HG03159 (cell line): ENCODE data around the gene ASB15.

Experiments used
- ATAC-seq: cut with Tn5 transposase; IDR thresholded peaks from one replicate; pipeline ENCODE4 v1.9.1; 2021; ENCODE audit warnings: mild to moderate bottlenecking, moderate library complexity; ENCODE audit not compliant: unreplicated experiment

ASB15 gene

DNA sequence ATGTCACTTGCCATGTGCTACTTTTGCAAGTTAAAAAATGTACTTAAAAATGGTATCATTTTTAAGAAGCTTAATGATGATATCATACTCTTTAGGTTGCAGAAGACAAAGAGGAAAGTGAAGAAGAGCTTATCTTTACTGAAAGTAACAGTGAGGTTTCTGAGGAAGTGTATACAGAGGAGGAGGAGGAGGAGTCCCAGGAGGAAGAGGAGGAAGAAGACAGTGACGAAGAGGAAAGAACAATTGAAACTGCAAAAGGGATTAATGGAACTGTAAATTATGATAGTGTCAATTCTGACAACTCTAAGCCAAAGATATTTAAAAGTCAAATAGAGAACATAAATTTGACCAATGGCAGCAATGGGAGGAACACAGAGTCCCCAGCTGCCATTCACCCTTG, 60.1 kb downstream of the ASB15 start:
- no peak for ATAC-seq

DNA sequence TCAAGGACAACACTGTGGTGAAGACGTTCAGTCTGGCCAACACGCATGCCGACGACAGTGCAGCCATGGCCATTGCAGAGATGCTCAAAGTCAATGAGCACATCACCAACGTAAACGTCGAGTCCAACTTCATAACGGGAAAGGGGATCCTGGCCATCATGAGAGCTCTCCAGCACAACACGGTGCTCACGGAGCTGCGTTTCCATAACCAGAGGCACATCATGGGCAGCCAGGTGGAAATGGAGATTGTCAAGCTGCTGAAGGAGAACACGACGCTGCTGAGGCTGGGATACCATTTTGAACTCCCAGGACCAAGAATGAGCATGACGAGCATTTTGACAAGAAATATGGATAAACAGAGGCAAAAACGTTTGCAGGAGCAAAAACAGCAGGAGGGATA, 60.7 kb downstream of the ASB15 start:
- no peak for ATAC-seq

DNA sequence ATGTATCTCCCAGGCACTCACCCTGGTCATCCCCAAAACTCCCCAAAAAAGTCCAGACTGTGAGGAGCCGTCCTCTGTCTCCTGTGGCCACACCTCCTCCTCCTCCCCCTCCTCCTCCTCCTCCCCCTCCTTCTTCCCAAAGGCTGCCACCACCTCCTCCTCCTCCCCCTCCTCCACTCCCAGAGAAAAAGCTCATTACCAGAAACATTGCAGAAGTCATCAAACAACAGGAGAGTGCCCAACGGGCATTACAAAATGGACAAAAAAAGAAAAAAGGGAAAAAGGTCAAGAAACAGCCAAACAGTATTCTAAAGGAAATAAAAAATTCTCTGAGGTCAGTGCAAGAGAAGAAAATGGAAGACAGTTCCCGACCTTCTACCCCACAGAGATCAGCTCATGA, 61.1 kb downstream of the ASB15 start:
- no peak for ATAC-seq

DNA sequence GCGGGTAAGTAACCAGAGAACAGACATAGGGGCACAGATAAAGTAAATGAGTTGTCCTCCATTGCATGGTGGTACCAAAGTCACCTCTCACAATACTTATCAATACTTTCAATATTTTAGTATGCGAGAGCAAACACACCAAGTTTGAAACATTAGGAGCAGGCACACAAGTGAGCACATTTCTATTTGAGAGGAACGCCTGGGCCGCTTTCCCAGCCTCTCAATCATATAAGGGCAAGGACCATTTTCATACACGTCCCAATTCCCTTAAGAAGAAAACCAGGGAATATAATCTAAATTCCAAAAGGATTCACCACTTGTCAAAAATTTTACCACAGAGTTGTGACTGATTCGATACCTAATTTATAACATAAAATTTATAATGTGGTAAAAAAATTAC, 61.6 kb downstream of the ASB15 start:
- no peak for ATAC-seq

DNA sequence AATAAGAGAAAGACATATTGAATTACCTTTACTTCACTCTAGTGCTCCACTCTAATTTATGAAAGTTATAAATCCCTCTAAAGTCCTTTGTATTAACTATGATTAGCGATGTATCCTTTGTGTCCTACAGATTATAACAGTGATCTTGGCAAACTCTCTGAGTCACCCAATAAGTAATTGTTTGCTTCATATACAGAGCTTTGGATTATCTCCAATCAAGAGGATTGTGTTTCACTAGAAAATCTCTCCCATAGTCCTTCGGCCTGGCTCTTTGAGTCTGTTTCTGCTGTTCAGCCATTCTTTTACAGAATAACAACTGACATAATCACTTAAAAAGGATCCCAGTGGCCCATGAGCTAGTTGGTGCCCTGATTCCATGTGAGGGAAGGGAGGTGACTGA, 63.5 kb downstream of the ASB15 start:
- ATAC-seq, result no peak

DNA sequence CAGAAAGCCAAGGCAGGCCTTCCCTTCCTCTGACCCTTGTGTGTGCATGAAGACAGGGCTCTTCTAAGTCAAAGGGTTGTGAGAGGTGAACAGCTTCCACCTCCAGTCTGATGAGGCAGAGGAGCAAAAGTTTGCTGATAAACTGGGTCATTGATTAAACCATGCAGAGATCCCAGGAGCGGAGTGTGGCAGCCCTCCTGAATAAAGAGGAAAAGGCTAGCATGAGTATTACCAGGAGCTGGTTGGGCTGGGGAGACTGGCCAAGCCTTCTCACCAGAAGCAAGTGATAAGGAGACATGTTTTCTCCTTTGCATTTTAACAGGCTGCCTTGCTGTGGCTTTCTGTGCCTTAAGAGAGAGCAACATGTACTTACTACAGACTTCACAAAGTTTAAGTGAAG, 64.3 kb downstream of the ASB15 start:
- no peak for ATAC-seq

DNA sequence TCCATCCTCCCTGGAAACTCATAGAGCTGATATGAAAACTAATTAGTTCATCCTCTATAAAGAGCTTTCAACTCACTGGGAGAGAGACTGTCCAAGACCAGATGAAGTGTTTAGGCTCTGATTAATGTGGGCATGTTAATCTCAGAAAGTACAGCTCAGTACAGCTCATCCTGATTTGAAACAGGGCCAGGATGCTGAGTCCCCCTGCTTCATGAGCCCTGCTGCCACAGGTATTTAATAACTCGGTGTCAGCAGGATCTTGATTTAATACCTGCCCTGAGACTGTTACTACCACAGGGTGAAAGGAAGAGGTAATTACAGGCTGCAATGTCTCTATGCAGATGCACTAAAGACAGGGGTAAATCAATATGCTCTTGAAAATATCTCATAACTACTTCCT, 64.9 kb downstream of the ASB15 start:
- ATAC-seq, result no peak

DNA sequence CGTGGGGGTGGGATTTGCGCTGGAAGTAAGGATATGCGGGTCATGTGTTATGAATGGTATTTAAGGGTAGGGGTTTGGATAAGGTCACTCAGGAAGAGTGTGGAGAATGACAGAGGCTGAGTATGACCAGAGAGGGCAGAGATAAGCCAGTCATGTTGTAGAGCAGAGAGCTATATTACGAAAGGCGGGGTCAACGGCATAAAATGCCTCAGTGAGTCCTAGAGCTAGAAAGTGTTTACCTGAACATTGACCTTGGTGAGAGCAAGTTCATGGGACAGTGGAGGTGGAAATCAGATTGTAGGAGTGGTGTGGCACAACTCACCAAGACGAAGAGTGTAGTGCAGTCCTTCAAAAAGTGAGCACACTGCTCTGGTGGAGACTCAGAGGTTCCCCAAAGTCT, 67.9 kb downstream of the ASB15 start:
- ATAC-seq, result no peak

DNA sequence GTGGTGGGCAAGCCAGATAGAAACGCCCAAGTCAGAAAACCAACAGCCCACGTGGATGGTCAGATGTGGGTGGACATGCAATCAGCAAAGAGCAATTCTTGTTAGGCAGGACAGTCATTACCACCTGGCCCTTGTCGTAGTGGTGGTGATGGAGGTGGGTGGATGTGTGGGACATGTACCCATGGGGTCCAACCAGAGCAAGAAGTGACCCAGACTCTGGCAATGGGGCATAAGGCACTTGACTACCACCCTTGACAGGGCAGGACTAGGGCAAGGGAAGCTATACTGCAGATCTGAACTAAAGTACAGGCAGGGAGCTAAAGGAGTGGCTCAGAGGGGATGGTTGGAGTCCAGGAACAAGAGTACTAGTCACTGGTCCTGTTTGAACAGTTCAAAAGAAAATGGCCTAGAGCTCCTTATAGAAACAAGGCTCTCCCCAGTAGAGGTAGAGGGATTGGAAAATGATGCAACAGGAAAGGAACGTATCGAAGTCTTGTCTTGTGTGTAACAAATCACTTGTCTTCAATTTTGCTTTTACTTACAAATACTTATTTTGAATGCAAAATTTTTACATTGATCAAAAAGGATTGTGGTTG, 71.6 kb downstream of the ASB15 start:
- ATAC-seq, result no peak

DNA sequence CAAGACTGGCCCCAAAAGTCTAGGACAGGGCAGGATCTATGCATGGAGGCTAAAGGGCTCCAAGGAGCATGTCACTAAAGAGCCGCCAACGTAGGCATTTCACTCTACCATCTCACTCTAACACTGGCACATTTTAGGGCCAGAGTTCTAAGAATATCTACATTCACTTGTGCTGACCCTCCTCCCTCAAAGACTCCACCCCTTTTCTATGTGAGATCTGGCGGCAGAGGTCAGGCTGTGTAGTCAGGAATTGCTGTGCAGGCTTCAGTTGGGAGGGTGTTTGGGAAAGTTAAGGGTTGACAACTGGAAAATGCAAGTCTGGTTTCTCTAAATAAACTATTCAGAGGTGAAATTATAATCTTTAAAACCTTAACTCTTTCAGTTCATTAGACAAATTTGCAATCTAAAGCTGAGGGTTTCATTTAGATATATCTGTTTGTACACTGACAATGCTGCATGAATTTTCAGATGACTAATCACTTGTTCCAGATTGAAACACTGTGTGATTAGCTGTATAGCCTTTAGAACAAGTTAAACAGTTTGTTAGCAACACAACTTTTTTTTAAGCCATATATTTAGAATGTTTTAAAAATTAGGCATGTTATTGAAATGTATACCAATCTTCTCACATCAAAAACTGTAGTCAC, 72.3 kb downstream of the ASB15 start:
- ATAC-seq, result no peak

DNA sequence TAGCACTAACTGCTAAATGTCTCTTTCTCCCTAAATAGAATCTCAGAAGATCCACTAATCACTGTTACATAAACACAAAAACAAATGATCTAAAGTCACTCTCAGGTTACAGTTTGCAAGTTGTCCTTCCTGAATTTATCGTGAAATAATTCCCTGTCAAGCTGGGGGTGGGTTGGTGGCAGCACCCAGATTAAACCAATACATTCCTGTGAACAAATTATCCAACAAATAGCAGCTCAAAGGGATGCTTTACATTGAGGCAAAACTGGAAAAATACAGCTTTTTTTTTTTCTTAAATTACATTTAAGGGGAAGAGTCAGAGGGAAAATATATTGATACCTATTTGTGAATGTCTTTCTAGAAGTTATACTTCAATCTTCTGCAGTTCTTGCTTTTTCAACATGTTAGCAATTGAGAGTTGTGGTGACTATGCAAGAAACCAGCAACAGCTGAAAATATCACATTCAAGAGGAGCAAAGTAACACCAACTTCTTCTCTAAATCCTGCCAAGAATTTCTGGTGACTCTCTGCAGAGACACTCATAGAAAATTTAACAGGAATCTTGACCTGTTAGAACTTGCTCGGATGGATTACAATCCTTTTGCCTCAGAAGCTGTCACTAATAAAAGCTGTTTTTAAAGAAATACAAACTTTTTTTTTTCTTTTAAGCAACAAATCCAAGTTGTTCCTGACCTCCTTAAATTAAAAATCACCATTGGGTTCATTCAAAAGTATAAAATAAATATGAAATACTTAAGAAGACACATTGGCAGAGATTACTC, 73.0 kb downstream of the ASB15 start:
- no peak for ATAC-seq

DNA sequence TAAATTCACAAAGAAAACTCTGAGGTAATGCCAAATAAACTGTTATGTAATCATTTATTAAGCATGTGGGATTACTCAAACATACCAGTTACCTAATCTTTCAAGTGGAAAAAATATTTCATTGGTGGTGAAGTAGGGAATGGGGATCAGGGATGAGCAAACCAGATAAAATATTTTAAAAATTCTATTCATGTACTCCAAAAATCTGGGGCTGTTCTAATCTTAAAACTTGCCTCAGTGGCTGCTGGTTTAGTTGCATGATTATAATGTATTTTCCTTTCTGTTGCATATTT, 73.5 kb downstream of the ASB15 start:
- ATAC-seq, result no peak

DNA sequence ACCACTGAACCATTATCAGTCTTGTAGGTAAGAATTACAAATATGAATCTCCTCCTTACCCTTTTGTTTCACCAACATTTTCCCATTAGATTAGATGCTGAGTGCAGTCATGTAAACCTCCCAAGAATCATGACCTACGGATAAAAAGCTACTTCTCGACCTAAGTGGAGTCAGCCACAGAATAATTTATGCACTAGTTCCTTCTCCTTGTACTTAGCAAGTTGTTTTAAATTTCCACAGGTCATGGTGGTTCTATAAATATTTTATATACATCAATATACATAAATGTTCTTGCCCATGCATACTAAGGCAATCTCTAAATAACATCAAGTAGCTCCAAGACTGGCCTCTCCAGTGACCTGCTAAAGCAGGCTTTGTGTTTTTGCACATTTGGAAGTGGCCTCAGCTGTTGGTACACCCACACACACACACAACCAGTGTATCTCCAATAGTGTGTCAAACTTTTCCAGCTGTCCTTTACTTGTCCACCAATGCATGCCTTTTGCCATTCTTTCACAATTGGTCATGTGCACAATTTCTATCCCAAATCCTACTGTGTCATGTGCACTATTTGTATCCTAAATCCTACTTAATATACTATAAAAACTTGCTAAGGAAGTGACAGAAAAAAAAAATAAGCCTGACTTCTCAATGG, 75.6 kb downstream of the ASB15 start:
- ATAC-seq, result no peak

DNA sequence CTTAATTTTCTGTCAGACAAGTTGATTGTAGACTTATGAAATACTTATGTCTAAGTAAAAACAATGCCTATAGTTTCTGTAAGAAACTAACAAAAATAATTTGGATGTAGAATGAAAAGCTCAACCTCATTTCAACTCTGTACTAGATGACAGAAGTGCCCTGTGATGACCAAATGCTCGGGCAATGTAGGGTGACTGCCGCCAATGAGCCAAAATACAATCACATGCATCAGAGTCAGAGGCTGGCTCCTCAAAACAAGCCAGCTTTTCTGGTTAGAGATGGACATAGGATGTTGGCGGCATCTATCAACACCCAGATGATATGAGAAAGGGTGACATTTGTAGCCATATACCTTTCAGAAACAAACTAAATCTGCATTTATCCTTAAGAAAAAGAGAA, 78.0 kb downstream of the ASB15 start:
- no peak for ATAC-seq

DNA sequence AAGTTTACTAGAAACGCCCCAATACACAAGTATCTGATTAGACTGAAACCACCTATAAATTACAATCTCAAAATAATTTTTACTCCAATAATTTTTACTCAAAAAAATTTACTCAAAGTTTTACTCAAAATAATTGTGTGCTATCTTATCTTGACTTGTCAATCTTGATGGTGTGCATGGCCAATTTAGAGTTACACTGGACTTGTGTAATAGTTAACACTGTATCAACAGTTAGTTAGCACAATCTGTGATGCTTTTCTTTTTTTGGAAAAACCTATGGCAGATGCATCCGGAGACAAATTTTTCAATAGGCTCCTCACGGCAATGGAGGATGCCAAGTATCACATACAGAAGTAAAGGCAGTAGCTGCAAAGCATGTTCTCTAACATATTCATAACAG, 79.0 kb downstream of the ASB15 start:
- ATAC-seq, result no peak

DNA sequence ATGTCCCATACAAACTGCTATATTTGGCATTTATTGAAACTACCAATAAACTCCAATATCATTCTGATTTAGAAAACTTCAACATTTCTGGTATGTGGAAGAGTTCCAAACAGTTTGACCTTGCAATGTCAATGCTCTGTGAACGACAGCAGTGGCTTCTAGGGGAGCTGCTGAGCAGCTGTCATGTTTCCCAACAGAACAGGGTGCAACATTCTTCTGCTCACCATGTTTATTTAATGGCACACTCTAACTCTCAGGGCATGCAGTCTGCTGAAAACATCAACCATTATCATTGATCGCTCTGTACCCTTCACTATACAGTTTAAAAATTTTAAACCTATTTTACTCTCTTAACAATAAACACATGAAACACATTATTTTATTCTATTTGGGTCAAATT, 79.9 kb downstream of the ASB15 start:
- ATAC-seq, result no peak

DNA sequence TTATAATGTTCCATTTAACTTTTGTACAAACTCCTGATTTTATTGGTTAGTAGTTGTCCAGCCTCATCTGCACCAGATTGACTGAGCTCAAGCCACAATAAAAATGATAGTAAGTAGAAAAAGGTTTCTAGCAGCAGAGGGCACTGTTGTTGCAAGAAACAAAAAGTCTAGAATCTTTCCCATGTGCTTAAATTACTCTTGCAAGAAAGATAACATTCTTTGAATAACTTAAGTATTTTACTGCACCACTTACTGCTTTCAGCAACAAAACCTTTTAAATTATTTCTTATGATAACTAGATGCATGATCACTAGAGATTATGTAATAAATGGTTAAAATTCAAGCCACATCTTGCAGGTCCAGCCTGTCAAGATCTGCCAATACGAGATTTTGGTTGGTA, 81.1 kb downstream of the ASB15 start:
- peak; percentile 73 for ATAC-seq

DNA sequence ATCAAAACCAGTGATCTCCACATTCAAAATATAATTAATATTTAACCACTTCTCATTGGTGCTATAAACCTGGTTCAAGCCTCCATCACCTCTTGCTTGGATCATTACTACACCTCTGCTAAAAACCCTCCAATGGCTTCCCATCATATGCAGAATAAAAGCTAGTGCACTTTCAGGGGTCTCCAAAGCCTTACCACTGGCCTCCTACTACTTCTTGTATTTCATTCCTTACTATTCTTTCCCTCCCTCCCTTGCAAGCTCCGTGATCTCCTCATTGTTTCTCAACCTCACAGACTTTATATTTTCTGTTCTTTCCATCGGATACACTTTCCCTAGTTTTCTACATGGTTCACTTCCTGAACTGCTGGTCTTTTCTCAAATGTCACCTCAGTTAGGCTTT, 85.5 kb downstream of the ASB15 start:
- no peak for ATAC-seq

DNA sequence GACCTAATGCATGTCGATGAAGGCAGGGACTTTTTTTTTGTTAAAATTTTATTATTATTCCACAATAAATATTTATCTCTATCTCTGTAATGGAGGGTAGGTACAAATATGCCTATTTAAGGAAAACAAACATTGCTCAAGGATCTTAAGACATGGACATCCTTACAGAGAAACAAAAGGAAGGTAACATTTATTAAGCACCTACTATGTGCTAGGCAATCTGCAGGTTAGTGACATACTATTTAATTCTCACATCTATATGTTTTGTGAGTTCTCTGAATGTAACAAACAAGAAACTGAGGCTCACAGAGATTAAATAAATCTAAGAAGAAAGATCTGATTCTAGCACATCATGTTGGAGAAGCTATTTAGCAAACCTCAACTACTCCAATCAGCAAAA, 86.1 kb downstream of the ASB15 start:
- no peak for ATAC-seq
